Activated CD8-positive, alpha-beta memory T cell treated with anti-CD3 and anti-CD28 coated beads, Interleukin-2, amount 10 ng/mL, durations not matched to agents 7 days and 5 days (primary cell): ENCODE results near the gene OR11A1. TPM values are rescaled to one million over a fixed set of nuclear protein-coding genes. Genes with fewer than 3 reads are reported as not detected.

ENCODE experiments used
- ATAC-seq: fragments of 150-1000 bp; cut with Tn5 transposase; one replicate; pipeline ENCODE4 v1.10.0; 2021; ENCODE audit warnings: moderate library complexity
- CTCF ChIA-PET: fragments of 350-600 bp; sonication (Branson Sonifier 250); formaldehyde crosslinking; loops from one replicate; lab custom pipeline; 2021; ENCODE audit warnings: antibody characterized with exemption; lab: Charles Lee
- DNase-seq: peaks from one replicate; pipeline ENCODE4 v3.0.0-alpha.2; 2020
- H3K27ac Mint-ChIP-seq: one replicate; pipeline ENCODE4 v1.8.0; 2021; ENCODE audit warnings: mild to moderate bottlenecking, mixed read lengths
- H3K27me3 Mint-ChIP-seq: one replicate; pipeline ENCODE4 v1.8.0; 2021; ENCODE audit warnings: mixed read lengths
- H3K36me3 Mint-ChIP-seq: one replicate; pipeline ENCODE4 v1.8.0; 2021; ENCODE audit warnings: mild to moderate bottlenecking, mixed read lengths
- H3K4me1 Mint-ChIP-seq: one replicate; pipeline ENCODE4 v1.8.0; 2021; ENCODE audit warnings: mixed read lengths
- H3K4me3 Mint-ChIP-seq: one replicate; pipeline ENCODE4 v1.8.0; 2021; ENCODE audit warnings: mild to moderate bottlenecking, moderate library complexity, mixed read lengths
- H3K9me3 Mint-ChIP-seq: one replicate; pipeline ENCODE4 v1.8.0; 2022; ENCODE audit warnings: low read depth, mixed read lengths
- total RNA-seq, 2 experiments: library from RNA; stranded (reverse); gene quantifications; one replicate each; pipeline ENCODE4 v1.2.3, GENCODE V29; 2021

The OR11A1 gene
- total RNA-seq, result not detected

- Mint-ChIP-seq H3K4me3 (no peak within 1 kb of the TSS), H3K27me3 (peaks cover 27% of the 10 kb centered on the region), H3K9me3 (no peaks in the 10 kb centered on the region), H3K27ac (no peak within 1 kb of the TSS), H3K36me3 (no peaks in the 10 kb centered on the region), H3K4me1 (peaks cover 2% of the 10 kb centered on the region)
- CTCF ChIA-PET, result no interaction called here
- no peak for DNase-seq
- no peak for ATAC-seq
Measured at GRCh38 chr6:29456971-29457370, at the start of gene OR11A1, which contains the start of gene OR2H1. OR11A1 (minus strand) TSS chr6:29457071; CDS start chr6:29427641, 29,430 bp downstream. OR2H1 (plus strand) TSS chr6:29457155; CDS start chr6:29461770, 4,615 bp downstream.

GRCh38 chr6:29506446-29507067 is 49.7 kb upstream of the OR11A1 start:
- Mint-ChIP-seq H3K27ac (no peak overlapping the region), H3K27me3 (peaks cover 6% of the 10 kb centered on the region), H3K36me3 (no peaks in the 10 kb centered on the region), H3K4me3 (no peak overlapping the region), H3K4me1 (peaks cover 26% of the 10 kb centered on the region), H3K9me3 (no peaks in the 10 kb centered on the region)
- CTCF ChIA-PET, result no interaction called here
- ATAC-seq (no peak), DNase-seq (no peak)

DNA sequence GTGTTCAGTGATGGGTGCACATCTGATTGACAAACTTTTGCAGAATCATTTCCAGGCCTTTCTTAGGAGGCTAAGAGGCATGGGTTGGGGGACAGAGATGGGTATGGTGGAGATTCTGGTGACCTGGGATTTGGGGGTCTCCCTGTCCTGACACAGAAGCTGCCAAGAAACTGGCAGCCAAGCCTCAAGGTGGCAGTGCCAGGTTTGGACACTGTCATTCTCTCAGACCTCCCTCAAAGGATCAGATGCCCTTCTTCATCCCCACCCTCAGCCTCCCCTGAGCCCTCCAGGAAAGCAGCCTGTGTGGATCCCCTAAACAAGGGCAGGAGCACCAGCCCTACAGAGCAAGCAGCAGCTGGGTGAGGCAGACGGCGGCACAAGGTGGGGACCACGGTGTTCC is 48.9 kb upstream of the OR11A1 start:
- peaks cover 25% of the 10 kb centered on the region for H3K4me1 Mint-ChIP-seq
- CTCF ChIA-PET, result no interaction called here
- no peaks in the 10 kb centered on the region for H3K9me3 Mint-ChIP-seq
- peaks cover 7% of the 10 kb centered on the region for H3K27me3 Mint-ChIP-seq
- H3K36me3 Mint-ChIP-seq, result no peaks in the 10 kb centered on the region
- H3K27ac Mint-ChIP-seq, result no peak overlapping the region
- DNase-seq (no peak), ATAC-seq (no peak)
- H3K4me3 Mint-ChIP-seq, result no peak overlapping the region

DNA sequence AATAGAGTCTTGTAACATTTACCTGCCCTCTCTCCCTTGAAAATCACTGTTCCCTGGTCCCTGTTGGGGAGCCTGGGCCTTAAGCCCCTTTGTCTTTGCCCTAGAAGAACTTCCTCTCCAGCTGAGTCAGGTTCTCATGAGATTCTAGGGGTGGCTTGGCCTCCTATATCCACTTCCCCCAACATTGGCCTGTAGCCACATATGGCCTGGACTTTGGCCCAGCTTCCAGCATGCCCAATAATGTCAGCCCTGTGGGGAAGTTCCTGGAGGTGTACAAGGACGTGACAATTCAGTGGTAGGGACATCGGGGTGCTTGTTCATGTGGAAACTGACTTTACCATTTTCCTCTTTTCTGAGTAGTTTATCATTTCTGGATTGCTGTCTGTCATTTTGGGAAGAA is 48.1 kb upstream of the OR11A1 start:
- no peak overlapping the region for H3K4me3 Mint-ChIP-seq
- H3K27me3 Mint-ChIP-seq, result peaks cover 6% of the 10 kb centered on the region
- ATAC-seq (no peak), DNase-seq (no peak)
- H3K36me3 Mint-ChIP-seq, result no peaks in the 10 kb centered on the region
- peaks cover 21% of the 10 kb centered on the region for H3K4me1 Mint-ChIP-seq
- CTCF ChIA-PET, result no interaction called here
- H3K9me3 Mint-ChIP-seq, result no peaks in the 10 kb centered on the region
- no peak overlapping the region for H3K27ac Mint-ChIP-seq

DNA sequence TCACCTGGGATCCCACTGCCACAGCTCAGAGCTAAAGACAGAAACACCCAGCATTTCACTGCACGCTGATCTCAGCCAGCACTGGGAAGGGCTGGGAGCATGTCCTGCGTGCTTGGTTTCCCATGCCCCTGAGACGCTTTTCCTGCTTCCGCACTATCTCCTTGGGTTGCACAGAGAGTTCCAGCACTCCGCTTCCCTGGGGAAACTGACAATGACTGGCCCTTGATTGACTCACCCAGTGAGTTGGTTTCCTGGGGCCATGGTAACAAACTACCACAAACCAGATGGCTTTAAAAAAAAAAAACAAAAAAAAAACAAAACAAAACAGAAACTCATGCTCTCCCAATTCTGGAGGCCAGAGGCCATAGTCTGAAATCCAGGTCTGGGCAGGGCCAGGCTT is 45.7 kb upstream of the OR11A1 start:
- ATAC-seq, result no peak
- CTCF ChIA-PET, result no interaction called here
- peaks cover under 1% of the 10 kb centered on the region for H3K4me1 Mint-ChIP-seq
- no peak overlapping the region for H3K27ac Mint-ChIP-seq
- no peak for DNase-seq
- H3K4me3 Mint-ChIP-seq, result no peak overlapping the region
- H3K36me3 Mint-ChIP-seq, result no peaks in the 10 kb centered on the region
- H3K27me3 Mint-ChIP-seq, result peaks cover 17% of the 10 kb centered on the region
- H3K9me3 Mint-ChIP-seq, result no peaks in the 10 kb centered on the region

DNA sequence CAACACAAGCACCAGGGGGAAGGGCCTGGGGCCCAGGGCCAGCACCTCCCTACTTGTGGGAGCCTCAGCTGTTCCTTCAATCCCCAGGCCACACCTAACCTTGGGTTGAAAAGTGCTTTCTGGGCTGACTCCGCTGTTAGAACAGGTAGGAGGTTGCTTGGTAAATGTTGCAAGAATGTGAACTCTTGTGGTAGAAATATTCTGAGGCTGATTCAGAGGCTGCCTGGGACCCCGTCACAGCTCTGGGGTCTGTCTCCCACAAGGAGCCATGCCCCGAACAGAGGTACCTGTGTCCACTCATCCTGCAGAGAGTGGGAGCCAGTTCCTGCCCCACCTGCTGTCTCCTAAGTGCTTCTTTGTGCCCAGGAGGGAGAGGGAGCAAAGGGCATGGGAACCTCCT is 45.3 kb upstream of the OR11A1 start:
- H3K27ac Mint-ChIP-seq, result no peak overlapping the region

GRCh38 chr6:29501106-29501505 is 44.2 kb upstream of the OR11A1 start:
- H3K27me3 Mint-ChIP-seq, result peaks cover 32% of the 10 kb centered on the region
- H3K9me3 Mint-ChIP-seq, result no peaks in the 10 kb centered on the region
- ATAC-seq (no peak), DNase-seq (no peak)
- no peak overlapping the region for H3K27ac Mint-ChIP-seq
- H3K36me3 Mint-ChIP-seq, result no peaks in the 10 kb centered on the region
- CTCF ChIA-PET, result no interaction called here
- H3K4me1 Mint-ChIP-seq, result no peaks in the 10 kb centered on the region
- no peak overlapping the region for H3K4me3 Mint-ChIP-seq

More for the DNA sequence above, 45.3 kb upstream of the OR11A1 start:
- Mint-ChIP-seq H3K4me1 (no peaks in the 10 kb centered on the region), H3K36me3 (no peaks in the 10 kb centered on the region), H3K27me3 (peaks cover 21% of the 10 kb centered on the region), H3K4me3 (no peak overlapping the region), H3K9me3 (no peaks in the 10 kb centered on the region)
- no peak for ATAC-seq
- DNase-seq, result no peak
- CTCF ChIA-PET, result no interaction called here

DNA sequence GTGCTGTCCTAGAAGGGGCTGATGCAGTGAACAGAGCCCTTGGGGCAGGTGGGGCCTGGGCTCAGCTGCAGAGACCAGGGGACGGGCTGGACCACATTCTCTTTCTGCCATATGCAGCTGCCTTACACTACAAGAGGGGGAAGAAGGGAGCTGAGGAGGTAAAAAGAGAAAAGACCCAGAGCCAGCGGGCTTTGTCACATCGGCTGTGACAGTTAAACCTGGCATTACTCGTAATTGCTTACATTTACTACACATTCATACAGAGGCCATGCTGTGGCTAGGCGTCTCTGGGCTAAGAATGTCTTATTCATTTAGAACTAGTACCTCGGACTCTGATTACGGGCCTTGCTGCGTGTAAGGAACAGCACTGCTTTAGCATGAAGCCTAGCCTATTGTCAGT is 43.7 kb upstream of the OR11A1 start:
- no peaks in the 10 kb centered on the region for H3K9me3 Mint-ChIP-seq
- ATAC-seq, result no peak
- peaks cover 33% of the 10 kb centered on the region for H3K27me3 Mint-ChIP-seq
- CTCF ChIA-PET, result no interaction called here
- no peaks in the 10 kb centered on the region for H3K4me1 Mint-ChIP-seq
- H3K27ac Mint-ChIP-seq, result no peak overlapping the region
- H3K4me3 Mint-ChIP-seq, result no peak overlapping the region
- no peaks in the 10 kb centered on the region for H3K36me3 Mint-ChIP-seq
- no peak for DNase-seq

- Mint-ChIP-seq H3K9me3 (no peaks in the 10 kb centered on the region), H3K36me3 (no peaks in the 10 kb centered on the region), H3K27ac (no peak overlapping the region), H3K27me3 (peaks cover 37% of the 10 kb centered on the region), H3K4me1 (no peaks in the 10 kb centered on the region), H3K4me3 (no peak overlapping the region)
- no peak for DNase-seq
- CTCF ChIA-PET, result no interaction called here
- ATAC-seq, result no peak
Measured at GRCh38 chr6:29499704-29500103, 42.8 kb upstream of the OR11A1 start.

DNA sequence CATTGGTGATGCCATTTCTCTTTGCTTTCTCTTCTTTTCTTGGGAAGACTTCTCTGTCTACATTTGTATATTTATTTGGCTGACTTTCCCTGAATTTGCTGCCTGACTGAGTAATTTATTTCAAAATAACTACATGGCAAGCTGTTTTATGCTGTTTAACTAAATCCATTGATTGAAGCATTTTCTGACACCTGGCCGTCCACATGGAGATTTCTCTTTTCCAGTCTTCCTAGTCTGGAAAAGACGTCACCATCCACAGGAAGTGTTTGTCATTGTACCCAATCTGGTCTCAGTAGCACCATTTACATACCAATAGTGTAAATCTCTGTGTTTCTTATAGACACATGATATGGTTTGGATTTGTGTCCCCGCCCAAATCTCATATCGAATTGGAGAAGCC is 40.1 kb upstream of the OR11A1 start:
- Mint-ChIP-seq H3K27ac (no peak overlapping the region), H3K36me3 (no peaks in the 10 kb centered on the region), H3K4me3 (no peak overlapping the region), H3K27me3 (peaks cover 42% of the 10 kb centered on the region), H3K9me3 (no peaks in the 10 kb centered on the region), H3K4me1 (no peaks in the 10 kb centered on the region)
- CTCF ChIA-PET, result no interaction called here
- no peak for DNase-seq
- no peak for ATAC-seq

DNA sequence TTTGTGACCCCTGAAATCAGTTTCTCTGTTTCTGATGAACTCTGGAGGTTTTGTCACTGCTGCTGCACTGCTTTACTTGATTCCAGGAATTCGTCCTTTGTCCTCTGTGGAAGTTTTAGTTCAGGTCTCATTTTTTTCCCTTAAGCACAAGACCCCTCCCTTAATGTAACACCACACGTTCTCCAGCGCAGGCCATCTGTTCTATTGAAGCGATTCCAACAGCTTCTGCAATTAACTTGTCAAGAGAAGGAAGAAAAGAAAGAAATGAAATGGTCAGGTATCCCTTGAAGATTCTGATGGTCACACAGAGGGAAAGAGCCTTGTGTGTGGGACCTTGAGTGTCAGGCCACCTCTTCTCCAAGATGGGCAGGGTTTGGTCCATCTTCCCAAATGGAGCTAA is 38.7 kb upstream of the OR11A1 start:
- Mint-ChIP-seq H3K36me3 (no peaks in the 10 kb centered on the region), H3K9me3 (no peaks in the 10 kb centered on the region), H3K27me3 (peaks cover 39% of the 10 kb centered on the region), H3K4me1 (no peaks in the 10 kb centered on the region), H3K4me3 (no peak overlapping the region), H3K27ac (no peak overlapping the region)
- ATAC-seq, result no peak
- DNase-seq, result no peak
- CTCF ChIA-PET, result no interaction called here

DNA sequence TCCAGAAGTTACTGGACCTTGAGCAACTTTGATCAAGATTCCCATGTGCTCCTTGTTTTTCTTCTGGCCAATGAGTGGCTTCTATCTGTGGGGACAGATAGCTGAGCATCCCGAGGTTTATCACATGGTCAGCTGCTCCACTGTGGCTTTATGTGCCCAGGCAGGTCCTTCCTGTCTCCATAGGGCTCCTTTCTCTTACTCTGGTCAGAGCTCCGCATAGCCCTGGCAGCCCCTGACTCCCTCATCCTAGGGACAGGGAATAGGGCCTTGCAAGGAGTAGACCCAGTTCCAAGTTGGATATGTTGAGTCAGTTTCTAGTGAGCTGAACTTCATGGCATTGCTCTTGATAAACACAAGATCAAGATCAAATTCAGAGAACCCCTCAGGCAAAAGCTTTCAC is 37.3 kb upstream of the OR11A1 start:
- Mint-ChIP-seq H3K27ac (no peak overlapping the region), H3K4me3 (no peak overlapping the region), H3K4me1 (no peaks in the 10 kb centered on the region), H3K27me3 (peaks cover 36% of the 10 kb centered on the region), H3K9me3 (no peaks in the 10 kb centered on the region), H3K36me3 (no peaks in the 10 kb centered on the region)
- DNase-seq, result no peak
- ATAC-seq, result no peak
- CTCF ChIA-PET, result no interaction called here

DNA sequence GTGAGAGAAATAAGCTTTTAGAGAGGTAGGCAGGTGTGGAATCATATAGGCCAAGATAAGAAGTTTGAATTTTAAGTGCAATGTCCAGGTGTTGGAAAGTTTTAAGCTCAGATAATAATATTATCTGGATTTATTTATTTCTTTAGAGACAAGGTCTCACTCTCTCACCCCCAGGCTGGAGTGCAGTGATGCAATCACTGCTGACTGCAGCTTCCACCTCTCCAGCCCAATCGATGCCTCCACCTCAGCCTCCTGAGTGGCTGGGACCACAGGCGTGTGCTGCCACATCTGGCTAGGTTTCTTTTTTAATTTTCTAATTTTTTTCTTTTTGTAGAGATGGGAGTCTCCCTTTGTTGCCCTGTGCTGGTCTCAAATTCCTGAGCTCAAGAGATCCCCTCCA is 36.4 kb upstream of the OR11A1 start:
- ATAC-seq (no peak), DNase-seq (no peak)
- Mint-ChIP-seq H3K4me1 (no peaks in the 10 kb centered on the region), H3K4me3 (no peak overlapping the region), H3K27me3 (peaks cover 30% of the 10 kb centered on the region), H3K9me3 (no peaks in the 10 kb centered on the region), H3K27ac (no peak overlapping the region), H3K36me3 (no peaks in the 10 kb centered on the region)
- CTCF ChIA-PET, result no interaction called here

DNA sequence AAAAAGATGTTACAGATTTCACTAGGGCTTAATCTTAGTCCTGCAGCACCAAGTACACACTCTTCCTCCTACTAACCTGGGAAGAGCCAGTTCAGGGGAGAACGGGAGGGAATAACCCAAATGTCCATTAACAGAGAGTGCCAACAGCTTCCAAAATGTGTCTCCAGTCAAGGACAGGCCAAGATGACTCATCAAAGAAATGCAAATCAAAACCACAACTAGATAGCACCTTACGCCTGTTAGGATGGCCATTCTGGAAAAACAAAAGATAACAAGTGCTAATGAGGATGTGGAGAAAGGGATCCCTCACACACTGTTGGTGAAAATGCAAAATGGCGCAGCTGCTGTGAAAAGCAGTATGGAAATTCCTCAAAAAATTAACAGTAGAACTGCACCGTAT is 34.7 kb upstream of the OR11A1 start:
- no peaks in the 10 kb centered on the region for H3K4me1 Mint-ChIP-seq
- no peak overlapping the region for H3K27ac Mint-ChIP-seq
- no peak for DNase-seq
- no peak for ATAC-seq
- CTCF ChIA-PET, result no interaction called here
- no peaks in the 10 kb centered on the region for H3K36me3 Mint-ChIP-seq
- no peak overlapping the region for H3K4me3 Mint-ChIP-seq
- no peaks in the 10 kb centered on the region for H3K9me3 Mint-ChIP-seq
- H3K27me3 Mint-ChIP-seq, result peaks cover 18% of the 10 kb centered on the region

DNA sequence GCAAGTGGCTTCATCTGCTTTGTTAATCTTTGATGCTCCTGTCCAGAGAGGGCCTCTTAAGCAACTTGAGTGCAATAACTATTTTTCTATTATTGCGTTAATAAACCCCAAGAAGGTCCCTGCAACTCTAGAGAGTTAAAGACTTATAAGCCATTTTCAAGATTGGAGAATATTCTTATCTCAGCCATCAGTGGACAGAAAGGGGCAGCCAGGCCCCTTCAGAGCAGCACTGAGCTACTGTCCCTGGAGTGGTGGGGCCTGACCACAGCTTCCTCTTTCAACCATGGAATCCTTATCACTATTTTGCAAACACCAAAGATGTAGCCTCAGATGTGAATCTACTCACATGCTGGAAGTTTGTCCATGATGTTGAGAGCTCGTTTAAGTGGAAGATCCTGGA is 33.7 kb upstream of the OR11A1 start:
- Mint-ChIP-seq H3K27ac (no peak overlapping the region), H3K36me3 (no peaks in the 10 kb centered on the region), H3K9me3 (no peaks in the 10 kb centered on the region), H3K4me3 (no peak overlapping the region), H3K27me3 (peaks cover 15% of the 10 kb centered on the region), H3K4me1 (no peaks in the 10 kb centered on the region)
- ATAC-seq (no peak), DNase-seq (no peak)
- CTCF ChIA-PET, result no interaction called here
